Esophagus squamous epithelium (tissue), 5 donors: Measurements from ENCODE around the gene THBS4. TPM values are rescaled to one million over a fixed set of nuclear protein-coding genes. Genes with fewer than 3 reads are reported as not detected.

Experiments
- DNase-seq: peaks from one replicate; lab custom pipeline; 2025; lab: John Stamatoyannopoulos, UW
- H3K27ac ChIP-seq, 4 donors: fragments of 200-600 bp; sonication (generic); one replicate each; pipeline ENCODE4 v1.5.1; 2016 to 2019; ENCODE audit warnings: mild to moderate bottlenecking in 1 of 4
- H3K27me3 ChIP-seq, 4 donors: fragments of 200-600 bp; sonication (generic); 1 replicate in 3 of 4; 2 replicates in 1 of 4; pipeline versions ENCODE4 v1.5.1 to v1.6.0; 2017 to 2021; ENCODE audit warnings: antibody characterized with exemption in 1 of 4
- H3K36me3 ChIP-seq, 3 donors: fragments of 200-600 bp; sonication (generic); one replicate each; pipeline ENCODE4 v1.5.1; 2016 to 2019
- H3K4me1 ChIP-seq, 3 donors: fragments of 200-600 bp; sonication (generic); one replicate each; pipeline ENCODE4 v1.5.1; 2017 to 2019
- H3K4me3 ChIP-seq, 4 donors: fragments of 200-600 bp; sonication (generic); 1 replicate in 3 of 4; 2 replicates in 1 of 4; pipeline ENCODE4 v1.5.1; 2016 to 2019; ENCODE audit warnings: mild to moderate bottlenecking in 2 of 4, moderate library complexity in 1 of 4
- H3K9me3 ChIP-seq, 3 donors: fragments of 200-600 bp; sonication (generic); one replicate each; pipeline ENCODE4 v1.5.1; 2016 to 2019
- CTCF ChIP-seq, 6 experiments: fragments of 450-650 bp in 4 of 6; fragments of 200-600 bp in 2 of 6; sonication (generic) in 2 of 6; IDR thresholded peaks; one replicate each; pipeline ENCODE4 v1.5.1; 2016 to 2019; ENCODE audit warnings: antibody characterized with exemption in 6 of 6, mild to moderate bottlenecking in 4 of 6, moderate library complexity in 4 of 6
- POLR2A ChIP-seq, 4 donors: fragments of 450-650 bp; IDR thresholded peaks; one replicate each; pipeline ENCODE4 v1.6.1; 2017; ENCODE audit warnings: antibody characterized with exemption in 4 of 4, mild to moderate bottlenecking in 4 of 4, moderate library complexity in 3 of 4
- WGBS, 2 donors: methylation state at CpG; one replicate each; pipeline ENCODE4 v1.1.5; 2018; 5-methylcytosine and 5-hydroxymethylcytosine counted together
- intact Hi-C: fragments of 100-400 bp; cut with DNase I; formaldehyde crosslinking; loops from one replicate; pipeline ENCODE4 v1.15.0; 2022
- total RNA-seq, 4 donors: library from RNA; depleted of rRNA; stranded (reverse); fragments of >200 nt; gene quantifications; one replicate each; pipeline ENCODE4 v1.1.0, GENCODE V29; 2016
- donor health status: DM: yes; HTN: yes; CAD: no.

Gene THBS4
- total RNA-seq, 4 donors from 2014 or later = 0.44 to 4.7 (median 1.7) TPM

GRCh38 chr5:80041527-80041926 is 6.4 kb downstream of the THBS4 start:
- Histone ChIP-seq H3K4me3 (no peak overlapping the region), H3K36me3 (no peaks in the 10 kb centered on the region), H3K27ac (no peak overlapping the region), H3K4me1 (no peaks in the 10 kb centered on the region), H3K9me3 (no peaks in the 10 kb centered on the region), H3K27me3 (peaks cover 0 to 43% (median 0%) of the 10 kb centered on the region in 4 donors)
- TF ChIP-seq POLR2A (IDR thresholded peaks at IDR 0.05) (no peak), CTCF (IDR thresholded peaks at IDR 0.05) (no peak)
- 43 to 49% methylated on average over 4 of the region's 4 CpGs for WGBS, 2 donors
- DNase-seq = no peak
- intact Hi-C loops = no loop called here

- no peaks in the 10 kb centered on the region for H3K4me1 ChIP-seq
- TF ChIP-seq CTCF (IDR thresholded peaks at IDR 0.05) (no peak), POLR2A (IDR thresholded peaks at IDR 0.05) (no peak)
- no peak for DNase-seq
- WGBS, 2 donors = 71 to 77% methylated on average over 3 of the region's 3 CpGs
- H3K4me3 ChIP-seq = no peak overlapping the region
- intact Hi-C loops = no loop called here
- no peaks in the 10 kb centered on the region for H3K36me3 ChIP-seq
- peaks cover 0 to 35% (median 0%) of the 10 kb centered on the region in 4 donors for H3K27me3 ChIP-seq
- no peak overlapping the region for H3K27ac ChIP-seq
- H3K9me3 ChIP-seq = no peaks in the 10 kb centered on the region
These were observed 7.2 kb downstream of the THBS4 start for GRCh38 chr5:80042330-80042729.

- WGBS, 2 donors = 85 to 95% methylated on average over 4 of the region's 4 CpGs
- peaks cover 0 to 30% (median 0%) of the 10 kb centered on the region in 4 donors for H3K27me3 ChIP-seq
- H3K36me3 ChIP-seq = no peaks in the 10 kb centered on the region
- no peak overlapping the region for H3K4me3 ChIP-seq
- no peak overlapping the region for H3K27ac ChIP-seq
- no peak for TF ChIP-seq POLR2A (IDR thresholded peaks at IDR 0.05)
- no peak for TF ChIP-seq CTCF (IDR thresholded peaks at IDR 0.05)
- intact Hi-C loops = no loop called here
- H3K9me3 ChIP-seq = no peaks in the 10 kb centered on the region
- no peak for DNase-seq
- H3K4me1 ChIP-seq = no peaks in the 10 kb centered on the region
These were observed 8.0 kb downstream of the THBS4 start for GRCh38 chr5:80043187-80043586.

GRCh38 chr5:80048084-80048780 is 13.1 kb downstream of the THBS4 start:
- TF ChIP-seq CTCF (IDR thresholded peaks at IDR 0.05) (no peak), POLR2A (IDR thresholded peaks at IDR 0.05) (no peak)
- DNase-seq = no peak
- H3K27ac ChIP-seq = no peak overlapping the region
- no peaks in the 10 kb centered on the region for H3K36me3 ChIP-seq
- H3K27me3 ChIP-seq = peaks cover 0 to 10% (median 0%) of the 10 kb centered on the region in 4 donors
- intact Hi-C loops = no loop called here
- no peak overlapping the region for H3K4me3 ChIP-seq
- no peaks in the 10 kb centered on the region for H3K4me1 ChIP-seq
- H3K9me3 ChIP-seq = no peaks in the 10 kb centered on the region

GRCh38 chr5:80052464-80052863 is 17.3 kb downstream of the THBS4 start:
- no peak overlapping the region for H3K4me3 ChIP-seq
- 77 to 85% methylated on average over 8 of the region's 8 CpGs for WGBS, 2 donors
- no peaks in the 10 kb centered on the region for H3K9me3 ChIP-seq
- H3K27ac ChIP-seq = no peak overlapping the region
- no peak for DNase-seq
- no peak for TF ChIP-seq CTCF (IDR thresholded peaks at IDR 0.05)
- no peak for TF ChIP-seq POLR2A (IDR thresholded peaks at IDR 0.05)
- H3K27me3 ChIP-seq = no peaks in the 10 kb centered on the region
- peaks cover 0 to 8% (median 0%) of the 10 kb centered on the region in 3 donors for H3K4me1 ChIP-seq
- intact Hi-C loops = no loop called here
- no peaks in the 10 kb centered on the region for H3K36me3 ChIP-seq
